ENCODE measurements around the gene RABL3. TPM values are rescaled to one million over a fixed set of nuclear protein-coding genes. Genes with fewer than 3 reads are reported as not detected.

Gene RABL3
- total RNA-seq, 6 experiments from 2014 or later = 32.0 to 39.4 (median 36.9) TPM

- peak; percentile 52 for DNase-seq
- peaks cover 35% of the 10 kb centered on the region for H3K36me3 Mint-ChIP-seq (ENCODE audit: low read depth)
- no peaks in the 10 kb centered on the region for H3K27me3 Mint-ChIP-seq (ENCODE audit: insufficient read depth)
- no peaks in the 10 kb centered on the region for H3K9me3 Mint-ChIP-seq
- peaks cover 46% of the 10 kb centered on the region for H3K4me1 Mint-ChIP-seq (ENCODE audit: low read depth)
- TF ChIP-seq CTCF (IDR thresholded peaks at IDR 0.05) = no peak
- H3K4me3 Mint-ChIP-seq = peak overlapping the region; percentile 1
- peak overlapping the region; percentile 87 for H3K27ac Mint-ChIP-seq
These were observed 48.7 kb downstream of the RABL3 start for GRCh38 chr3:120693439-120694171.

GRCh38 chr3:120689395-120689794 is 52.9 kb downstream of the RABL3 start:
- H3K27me3 Mint-ChIP-seq (ENCODE audit: insufficient read depth) = no peaks in the 10 kb centered on the region; the same call in 1 of the 2 replicates
- peaks cover 36% of the 10 kb centered on the region for H3K36me3 Mint-ChIP-seq (ENCODE audit: low read depth)
- no peaks in the 10 kb centered on the region for H3K9me3 Mint-ChIP-seq

GRCh38 chr3:120688121-120688520 is 54.2 kb downstream of the RABL3 start:
- no peak for TF ChIP-seq CTCF (IDR thresholded peaks at IDR 0.05)
- Mint-ChIP-seq H3K36me3 (ENCODE audit: low read depth) (peaks cover 30% of the 10 kb centered on the region), H3K4me1 (ENCODE audit: low read depth) (peaks cover 57% of the 10 kb centered on the region), H3K27me3 (ENCODE audit: insufficient read depth) (no peaks in the 10 kb centered on the region; the same call in 1 of the 2 replicates), H3K27ac (peak overlapping the region; percentile 43), H3K9me3 (no peaks in the 10 kb centered on the region), H3K4me3 (peak overlapping the region; percentile 2; the same call in 1 of the 2 replicates)
- peak; percentile 69 for DNase-seq

More at GRCh38 chr3:120689395-120689794, 52.9 kb downstream of the RABL3 start:
- Mint-ChIP-seq H3K4me1 (ENCODE audit: low read depth) (peaks cover 59% of the 10 kb centered on the region), H3K27ac (peak overlapping the region; percentile 44), H3K4me3 (no peak overlapping the region)
- no peak for TF ChIP-seq CTCF (IDR thresholded peaks at IDR 0.05)
- no peak for DNase-seq

- DNase-seq = no peak
- Mint-ChIP-seq H3K4me3 (no peak overlapping the region), H3K36me3 (ENCODE audit: low read depth) (peaks cover 13% of the 10 kb centered on the region), H3K27me3 (ENCODE audit: insufficient read depth) (no peaks in the 10 kb centered on the region; the same call in 1 of the 2 replicates), H3K27ac (no peak overlapping the region), H3K9me3 (0 out of 2 replicates have a peak, but pooled peaks cover 3% of the 10 kb centered on the region), H3K4me1 (ENCODE audit: low read depth) (peaks cover 60% of the 10 kb centered on the region)
- no peak for TF ChIP-seq CTCF (IDR thresholded peaks at IDR 0.05)
These were observed 56.9 kb downstream of the RABL3 start for GRCh38 chr3:120685411-120685810.

- no peaks in the 10 kb centered on the region; the same call in 1 of the 2 replicates for H3K27me3 Mint-ChIP-seq (ENCODE audit: insufficient read depth)
- peaks cover 13% of the 10 kb centered on the region for H3K36me3 Mint-ChIP-seq (ENCODE audit: low read depth)
- 0 out of 2 replicates have a peak, but pooled peaks cover 3% of the 10 kb centered on the region for H3K9me3 Mint-ChIP-seq
- no peak overlapping the region for H3K4me3 Mint-ChIP-seq
- peaks cover 55% of the 10 kb centered on the region for H3K4me1 Mint-ChIP-seq (ENCODE audit: low read depth)
- no peak for TF ChIP-seq CTCF (IDR thresholded peaks at IDR 0.05)
- H3K27ac Mint-ChIP-seq = no peak overlapping the region
- no peak for DNase-seq
These were observed 57.4 kb downstream of the RABL3 start for GRCh38 chr3:120684896-120685295.

Measured in HFFc6 (cell line).